Measurements from ENCODE around the gene SLC44A4.
A peak's percentile ranks its signal among the peaks of the same experiment; 100 is the strongest.

Gene SLC44A4

DNA sequence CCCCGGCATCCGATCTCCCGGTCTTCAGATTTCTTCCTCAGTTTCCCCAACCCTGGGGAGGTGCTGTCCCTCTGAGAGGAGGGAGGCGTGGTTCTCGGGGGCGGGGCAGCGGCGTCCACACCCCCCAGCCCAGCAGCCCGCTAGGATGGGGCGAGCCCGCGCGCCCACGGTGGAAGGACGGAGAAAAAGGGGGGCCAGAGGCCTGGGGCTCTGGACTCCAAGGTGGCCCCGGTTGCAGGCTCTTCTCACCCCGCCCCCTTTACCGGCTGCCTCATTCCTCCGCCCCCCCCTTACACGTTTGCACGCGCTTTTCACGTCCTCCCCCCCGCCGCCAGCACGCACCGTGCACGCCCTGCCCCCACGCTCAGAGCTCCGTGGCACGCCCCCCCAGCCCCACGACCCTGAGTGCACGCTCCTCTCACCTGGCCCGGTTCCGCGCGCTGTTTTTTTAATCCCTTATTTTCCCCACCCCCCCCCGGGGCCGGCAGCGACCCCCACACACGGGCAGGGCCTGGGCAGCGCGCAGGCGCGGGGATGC, 22.7 kb upstream of the SLC44A4 start:
- DNase-seq (ENCODE audit: low read depth, low spot score) = peak; percentile 40

DNA sequence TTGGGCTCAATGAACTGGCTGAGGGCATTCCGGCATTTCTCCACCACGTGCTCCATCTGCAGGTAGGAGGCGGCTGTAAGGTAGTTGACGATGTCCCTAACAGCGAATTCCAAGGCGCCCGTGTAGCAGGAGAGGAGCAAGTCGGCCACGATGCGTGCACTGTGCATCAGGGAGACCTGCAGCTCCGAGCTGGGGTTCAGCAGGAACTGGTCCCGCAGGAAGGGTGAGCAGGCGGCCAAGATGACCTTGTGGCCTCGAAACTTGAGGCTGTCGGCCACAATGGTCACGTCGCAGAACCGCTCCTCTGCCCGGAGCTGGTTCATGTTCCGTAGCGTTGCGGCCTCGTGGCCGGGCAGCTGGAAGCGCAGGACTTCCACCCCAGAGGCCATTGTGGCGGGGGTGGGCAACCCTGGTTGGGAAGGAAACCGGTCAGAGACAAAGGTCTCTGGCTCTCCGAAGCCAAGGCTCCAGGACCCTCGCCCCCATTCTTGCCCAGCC, 22.2 kb upstream of the SLC44A4 start:
- no peak for DNase-seq (ENCODE audit: low read depth, low spot score)

DNA sequence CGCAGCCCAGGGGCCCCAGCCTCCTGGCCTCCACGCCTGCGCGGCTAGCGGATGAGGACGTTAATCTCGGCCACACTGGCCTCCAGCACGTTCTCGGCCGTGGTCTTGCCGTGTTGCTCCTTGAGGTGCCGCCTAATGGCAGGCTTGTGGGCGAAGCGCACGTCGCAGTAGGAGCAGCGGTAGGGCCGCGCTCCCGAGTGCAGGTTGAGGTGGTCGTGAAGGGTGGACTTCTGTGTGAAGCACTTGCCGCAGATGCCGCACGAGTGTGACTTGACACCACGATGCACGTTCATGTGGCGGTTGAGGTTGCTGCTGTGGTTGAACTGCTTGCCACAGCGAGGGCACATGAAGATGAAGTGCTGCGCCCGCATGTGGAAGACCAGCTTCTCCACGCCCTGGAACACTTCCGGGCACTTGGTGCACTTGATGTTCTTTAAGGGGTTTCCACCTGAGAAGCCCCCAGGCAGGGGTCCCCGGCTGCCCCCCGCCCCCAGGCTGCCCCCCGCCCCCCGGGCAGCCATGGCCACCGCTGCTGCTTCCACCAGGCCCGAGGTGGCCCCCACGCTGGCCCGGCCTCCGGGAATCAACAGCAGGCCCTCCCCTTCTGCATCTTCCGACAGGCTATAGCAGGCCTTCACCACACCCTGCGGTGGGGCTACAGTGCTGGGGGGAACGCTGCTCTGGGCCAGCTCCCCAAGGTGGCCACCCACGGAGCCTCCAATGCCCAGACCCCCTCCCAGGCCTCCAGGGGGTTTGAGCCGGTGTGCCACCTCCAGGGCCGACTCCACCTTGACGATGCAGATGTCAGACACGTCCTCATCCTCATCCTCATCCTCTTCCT, 21.3 kb upstream of the SLC44A4 start:
- DNase-seq (ENCODE audit: low read depth, low spot score) = no peak

DNA sequence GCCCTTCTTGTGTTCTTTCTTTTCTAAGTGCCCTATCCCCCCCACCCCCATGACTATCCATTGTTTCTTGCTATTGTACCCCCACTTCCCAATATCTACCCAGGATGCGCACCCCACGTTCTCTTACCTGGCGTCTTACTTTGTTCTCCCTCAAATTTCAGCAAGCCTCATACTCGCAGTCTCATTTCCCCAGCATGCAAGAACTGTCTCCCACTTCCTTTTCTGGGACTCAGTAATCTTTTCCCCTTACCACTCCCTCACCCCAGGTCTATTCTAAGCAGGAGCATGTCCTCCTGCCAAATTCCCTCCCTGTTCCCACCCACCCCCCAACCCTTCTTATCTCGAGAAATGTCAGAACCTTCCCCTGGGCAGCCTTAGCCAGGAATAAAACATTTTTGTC, 20.4 kb upstream of the SLC44A4 start:
- no peak for DNase-seq (ENCODE audit: low read depth, low spot score)

DNA sequence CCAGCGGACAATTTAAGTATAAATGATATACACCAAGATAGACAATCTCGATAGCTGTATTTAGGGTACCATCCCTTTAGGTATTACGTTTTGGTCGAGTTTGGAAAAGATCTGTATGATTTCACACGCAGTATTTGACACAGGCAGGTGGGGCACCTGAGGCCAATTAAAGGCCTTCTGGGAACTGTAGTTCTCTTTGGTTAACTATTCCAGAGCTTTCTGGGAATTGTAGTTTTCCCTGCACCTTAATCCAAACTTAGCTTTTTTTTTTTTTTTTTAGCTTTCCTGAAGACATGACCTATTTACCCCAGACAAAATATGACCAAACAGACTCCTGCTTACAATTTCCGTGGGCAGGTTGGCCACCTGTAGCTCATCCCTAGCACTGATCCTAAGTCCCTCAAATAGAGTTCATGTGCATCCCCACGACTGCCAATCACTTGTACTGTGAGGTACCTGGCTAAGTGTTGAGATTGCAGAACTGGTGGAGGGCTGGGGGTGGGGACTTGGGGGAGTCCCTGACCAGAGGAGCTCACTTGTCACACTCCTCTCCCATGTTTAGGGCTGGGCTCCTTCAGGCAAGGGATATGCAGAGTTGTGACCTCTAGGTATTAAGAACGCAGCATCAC, 19.7 kb upstream of the SLC44A4 start:
- no peak for DNase-seq (ENCODE audit: low read depth, low spot score)

DNA sequence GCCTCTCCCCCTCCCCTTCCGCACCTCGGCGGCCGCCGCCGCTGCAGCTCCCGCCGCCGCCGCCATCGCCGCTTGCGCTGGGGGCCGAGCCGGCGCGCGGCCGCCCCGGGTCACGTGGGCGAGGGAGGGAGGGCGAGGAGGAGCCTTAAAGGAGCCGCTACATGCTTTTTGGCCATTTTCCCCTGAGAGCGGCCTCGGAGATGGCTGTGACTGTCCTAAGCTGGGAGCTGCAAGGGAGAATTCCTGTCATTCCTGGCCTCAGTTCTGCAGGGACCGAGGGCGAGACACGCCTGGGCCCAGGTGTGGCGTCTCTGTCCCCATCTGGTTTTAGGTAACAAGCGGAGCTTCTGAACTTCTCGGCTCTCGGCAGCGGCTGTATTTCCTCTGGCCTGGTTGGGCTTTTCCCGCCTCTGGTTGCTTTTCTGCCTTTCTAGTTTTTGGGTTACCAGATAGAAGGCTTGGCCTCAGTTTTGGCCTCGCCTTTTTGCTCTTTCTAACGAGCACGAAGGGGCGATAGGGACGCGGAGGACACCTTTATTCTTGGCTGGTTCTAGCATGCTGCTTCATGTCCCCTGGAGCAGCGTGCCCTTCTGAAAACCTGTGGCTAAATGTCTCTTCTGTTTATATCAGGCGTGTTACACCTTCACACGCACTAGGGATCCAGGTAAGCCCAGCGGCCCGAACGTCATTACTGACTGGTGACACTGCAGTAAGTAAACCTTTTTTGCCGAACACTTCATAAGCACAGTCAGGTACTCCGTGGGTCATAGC, 19.0 kb upstream of the SLC44A4 start, which contains the start of gene EHMT2:
TSS of gene EHMT2 (minus strand) at position 87 of the 771 bp plus-strand sequence. CDS start at position 66, 21 bp downstream.
- peak; percentile 71 for DNase-seq (ENCODE audit: low read depth, low spot score)

DNA sequence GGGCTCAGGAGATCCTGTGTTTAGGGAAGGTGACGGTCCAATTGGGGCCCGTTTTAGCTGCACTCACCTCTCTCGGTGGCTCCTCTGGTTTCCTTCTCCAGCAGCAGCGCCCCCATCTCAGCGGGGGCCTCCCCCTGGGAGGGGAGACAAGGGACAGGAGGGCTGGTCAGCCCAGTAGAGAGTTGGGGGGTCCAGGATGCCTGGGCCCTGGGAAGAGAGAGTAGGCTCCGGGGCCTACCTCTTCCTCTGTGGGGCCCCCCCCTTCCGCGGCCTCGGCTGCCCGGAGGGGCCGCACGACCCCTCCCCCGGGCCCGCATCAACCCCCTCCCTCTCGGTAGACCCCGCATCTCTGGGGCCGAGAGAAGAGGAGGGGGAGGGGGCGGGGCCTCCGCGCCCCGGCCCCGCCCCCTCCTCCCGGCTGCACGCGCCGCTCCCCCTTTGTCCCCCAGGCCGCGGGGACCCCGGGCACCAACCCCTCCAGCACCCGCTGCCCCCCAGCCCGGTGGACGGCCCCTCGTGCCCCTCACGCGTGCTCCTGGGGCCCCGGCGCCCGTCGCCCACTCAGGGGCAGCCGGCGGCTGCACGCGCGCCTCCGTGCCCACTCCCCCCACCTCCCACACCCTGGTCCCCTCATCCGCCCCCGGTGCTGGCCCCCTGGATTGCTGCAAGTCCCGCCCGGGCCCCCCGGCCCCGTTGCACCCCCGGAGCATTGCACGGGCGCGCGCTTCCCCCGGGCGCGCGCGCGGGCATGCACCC, 18.2 kb upstream of the SLC44A4 start:
- no peak for DNase-seq (ENCODE audit: low read depth, low spot score)

DNA sequence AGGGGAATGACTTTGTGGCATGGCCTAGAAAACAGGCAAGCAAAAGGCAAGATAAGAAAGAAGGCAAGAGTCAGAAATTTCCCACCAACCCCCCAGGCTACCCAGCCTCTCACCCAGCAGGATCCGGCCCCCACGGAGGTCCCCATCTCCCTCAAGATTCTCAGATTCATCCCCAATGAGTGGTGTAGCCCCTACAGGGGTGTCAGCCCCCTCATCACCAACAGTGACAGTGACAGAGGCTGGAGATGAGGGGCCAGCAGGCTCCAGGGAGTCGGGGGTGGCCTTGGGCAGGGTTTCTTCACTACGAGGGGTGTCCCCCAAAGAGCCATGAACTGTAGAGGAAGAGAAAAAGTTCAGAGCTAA, 17.7 kb upstream of the SLC44A4 start:
- DNase-seq (ENCODE audit: low read depth, low spot score) = no peak

DNA sequence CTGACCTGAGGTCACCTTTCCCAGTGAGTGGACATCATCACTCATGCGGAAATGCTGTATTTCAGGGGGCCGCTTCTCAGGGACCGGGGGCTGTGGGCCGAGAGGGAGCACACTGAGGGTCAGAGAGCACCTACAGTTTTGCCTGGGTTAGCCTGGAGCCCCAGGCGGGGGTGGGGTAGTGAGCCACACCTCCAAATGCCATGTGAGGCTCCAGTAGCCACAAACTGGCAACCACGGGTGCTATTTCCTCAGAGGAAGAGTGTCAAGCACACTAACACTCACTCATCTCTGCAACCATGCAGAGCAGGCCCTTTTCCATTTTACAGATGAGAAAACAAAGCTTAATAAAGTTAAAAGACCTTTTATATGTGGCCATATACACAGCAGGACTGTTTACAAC, 14.0 kb upstream of the SLC44A4 start:
- no peak for DNase-seq (ENCODE audit: low read depth, low spot score)

DNA sequence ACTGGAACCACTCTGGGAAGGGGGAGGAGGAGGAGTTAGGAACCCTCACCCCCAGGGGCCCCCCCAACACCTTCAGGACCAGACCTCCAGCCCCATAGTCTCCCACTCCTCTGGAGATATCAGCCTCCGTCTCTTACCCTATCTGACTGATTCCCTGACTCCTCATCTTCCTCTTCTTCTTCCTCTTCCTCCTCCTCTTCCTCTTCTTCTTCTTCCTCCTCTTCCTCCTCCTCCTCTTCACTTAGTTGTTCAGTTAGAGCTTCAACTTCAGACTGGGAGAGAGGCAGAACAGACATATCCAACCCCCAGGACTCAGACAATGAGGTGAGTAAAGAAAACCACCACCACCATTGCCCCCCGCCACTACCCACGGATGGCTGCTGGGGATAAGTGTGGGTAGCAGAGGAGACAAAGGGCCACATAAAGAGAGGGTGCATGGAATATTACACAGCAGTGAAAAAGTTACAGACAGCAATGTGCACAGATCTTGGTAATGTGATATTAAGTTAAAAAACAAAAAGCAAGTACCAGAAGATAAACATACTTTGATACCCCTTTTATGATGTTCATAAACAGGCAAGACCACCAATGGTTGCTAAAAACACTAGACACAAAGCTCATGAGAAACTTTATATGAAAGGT, 10.7 kb upstream of the SLC44A4 start:
- no peak for DNase-seq (ENCODE audit: low read depth, low spot score)

DNA sequence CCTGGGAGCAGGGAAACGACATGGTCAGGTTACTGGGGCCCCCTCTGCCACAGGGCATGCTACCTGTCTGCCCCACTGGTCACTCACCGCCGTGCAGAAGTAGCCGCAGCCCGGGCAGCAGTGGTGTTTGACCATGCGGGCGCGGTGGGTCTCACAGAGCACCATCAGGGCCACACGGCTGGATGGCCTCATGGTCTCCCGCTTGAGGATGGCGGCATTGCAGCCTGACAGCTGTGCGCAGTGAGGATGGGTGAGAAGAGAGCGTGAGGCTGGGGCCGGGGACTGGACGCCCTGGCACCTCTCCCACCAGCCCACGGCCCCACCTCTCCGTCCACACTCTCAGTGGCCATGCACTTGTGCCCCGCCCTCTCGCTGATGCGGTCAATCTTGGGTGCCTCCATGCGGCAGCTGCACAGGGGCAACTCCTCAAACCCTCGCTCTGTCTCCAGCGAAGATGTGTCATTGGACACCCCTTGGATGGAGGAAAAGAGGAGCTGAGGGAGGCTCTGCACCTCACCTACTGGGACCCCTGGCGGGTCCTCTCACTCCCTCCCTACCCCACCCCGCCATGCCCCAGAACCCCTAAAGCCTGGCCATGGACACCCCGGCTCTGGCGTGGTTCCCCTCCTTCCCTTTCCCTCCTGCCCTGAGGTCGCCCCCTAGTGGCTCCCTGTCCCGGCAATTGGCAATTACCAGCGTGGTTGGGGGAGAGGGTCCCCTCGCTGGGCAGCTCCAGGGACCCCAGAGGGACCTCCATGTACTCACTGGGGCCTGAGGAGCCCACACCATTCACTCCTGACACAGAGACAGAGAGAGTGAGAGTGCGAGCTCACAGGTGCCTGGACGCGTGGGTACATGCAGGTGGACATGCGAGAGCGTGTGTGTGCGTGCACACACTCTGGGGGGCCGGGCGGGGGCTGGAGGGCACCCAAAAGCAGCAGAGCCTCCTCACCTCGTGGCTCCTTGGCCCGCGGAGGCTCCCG, 9.8 kb upstream of the SLC44A4 start:
- no peak for DNase-seq (ENCODE audit: low read depth, low spot score)

DNA sequence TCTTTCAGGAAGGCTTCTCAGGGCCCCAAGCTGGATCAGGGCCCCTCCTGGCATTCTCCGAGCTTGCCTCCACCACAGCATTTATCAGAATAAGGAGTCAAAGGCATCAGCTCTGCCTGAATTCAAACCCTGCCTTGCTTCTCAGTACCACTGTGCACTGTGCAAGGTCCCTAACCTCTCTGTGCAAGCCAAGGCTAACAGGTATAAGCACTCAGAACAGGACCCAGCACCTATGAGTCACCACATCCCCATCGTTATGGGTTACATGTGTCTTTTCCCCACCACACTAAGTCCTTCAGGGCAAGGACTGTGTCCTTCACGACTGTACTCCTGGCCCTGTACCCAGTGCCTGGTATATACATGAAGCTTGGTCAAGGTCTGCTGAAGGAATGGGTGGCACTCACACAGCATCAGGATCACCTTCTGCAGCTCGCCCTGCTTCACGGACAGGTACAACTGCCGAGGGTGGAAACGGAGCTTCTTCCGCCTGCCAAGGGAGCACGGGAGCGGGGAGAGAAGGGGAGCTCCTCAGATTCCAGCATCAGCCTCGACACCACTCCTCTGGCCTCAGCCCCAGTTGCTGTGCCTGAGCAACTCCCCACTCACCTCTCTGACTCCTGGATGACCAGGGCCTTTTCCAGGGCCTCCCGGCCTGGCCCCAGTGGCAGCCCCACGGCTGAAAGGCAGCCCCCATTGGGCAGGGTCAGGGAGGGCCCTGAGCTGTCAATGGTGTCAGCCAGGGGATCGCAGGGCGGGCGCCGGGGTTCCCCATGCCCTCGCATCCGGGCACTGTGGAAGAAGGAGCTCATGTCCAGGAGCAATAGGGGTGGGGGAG, 8.6 kb upstream of the SLC44A4 start:
- DNase-seq (ENCODE audit: low read depth, low spot score) = no peak

DNA sequence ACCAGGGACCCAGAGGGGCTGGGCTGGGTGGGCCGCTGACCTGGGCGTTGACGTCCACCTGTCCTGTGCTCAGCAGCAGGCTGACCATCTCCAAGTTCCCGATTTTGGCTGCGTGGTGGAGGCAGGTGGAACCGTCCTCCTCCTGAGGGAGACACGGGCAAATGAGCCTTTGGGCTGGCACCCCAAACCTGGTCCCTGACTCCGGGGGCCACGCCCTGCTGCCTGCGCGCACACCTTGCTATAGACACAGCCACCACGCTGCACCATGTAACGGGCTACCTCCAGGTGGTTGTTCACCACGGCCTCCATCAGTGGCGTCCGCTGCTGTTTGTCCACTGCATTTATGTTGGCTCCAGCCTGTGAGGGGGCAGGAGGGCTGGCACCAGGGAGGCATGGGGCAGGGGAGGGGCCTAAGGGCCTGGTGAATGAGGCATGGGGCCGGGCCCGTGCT, 7.8 kb upstream of the SLC44A4 start:
- no peak for DNase-seq (ENCODE audit: low read depth, low spot score)

DNA sequence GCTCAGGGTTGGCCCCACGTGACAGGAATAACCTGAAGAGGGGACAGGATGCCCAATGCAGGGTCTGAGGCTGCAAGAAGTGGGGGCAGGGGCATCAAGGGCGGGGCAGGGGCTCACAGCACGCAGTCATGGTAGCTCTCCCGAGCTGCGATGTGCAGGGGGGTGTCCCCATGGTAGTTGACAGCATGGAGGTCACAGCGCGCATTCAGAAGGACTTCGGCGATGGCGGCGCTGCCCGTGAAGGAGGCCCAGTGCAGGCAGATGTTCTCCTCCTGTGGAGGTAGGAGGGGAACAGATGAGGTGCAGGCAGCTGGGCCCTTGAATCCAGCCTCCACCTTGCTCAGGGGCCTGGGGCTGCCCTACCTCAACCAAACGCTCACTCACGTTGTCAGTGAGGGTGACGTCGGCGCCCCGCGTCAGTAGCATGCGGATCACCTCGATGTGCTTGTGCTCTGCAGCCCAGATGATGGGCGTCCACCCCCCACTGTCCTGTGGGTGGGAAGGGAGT, 5.8 kb upstream of the SLC44A4 start:
- DNase-seq (ENCODE audit: low read depth, low spot score) = no peak

DNA sequence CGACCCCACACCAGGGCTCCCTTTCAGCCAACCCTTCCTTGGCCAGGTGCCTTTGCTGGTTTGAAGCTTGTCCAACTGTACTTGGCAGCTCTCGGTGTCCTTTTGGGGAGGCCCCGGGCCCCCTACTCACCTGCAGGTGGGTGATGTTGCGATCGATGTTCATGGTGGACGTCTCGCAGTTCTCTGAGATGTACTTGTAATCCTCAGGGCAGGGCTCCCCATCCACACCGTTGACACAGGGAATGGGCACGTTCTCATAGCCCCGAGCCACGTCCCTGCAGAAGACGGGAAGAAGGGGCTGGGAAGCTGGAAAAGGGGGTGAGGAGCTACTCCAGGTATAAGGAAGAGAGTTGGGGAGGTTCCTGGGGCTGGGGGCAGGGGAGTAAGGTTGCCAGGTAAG, 4.9 kb upstream of the SLC44A4 start:
- DNase-seq (ENCODE audit: low read depth, low spot score) = no peak

DNA sequence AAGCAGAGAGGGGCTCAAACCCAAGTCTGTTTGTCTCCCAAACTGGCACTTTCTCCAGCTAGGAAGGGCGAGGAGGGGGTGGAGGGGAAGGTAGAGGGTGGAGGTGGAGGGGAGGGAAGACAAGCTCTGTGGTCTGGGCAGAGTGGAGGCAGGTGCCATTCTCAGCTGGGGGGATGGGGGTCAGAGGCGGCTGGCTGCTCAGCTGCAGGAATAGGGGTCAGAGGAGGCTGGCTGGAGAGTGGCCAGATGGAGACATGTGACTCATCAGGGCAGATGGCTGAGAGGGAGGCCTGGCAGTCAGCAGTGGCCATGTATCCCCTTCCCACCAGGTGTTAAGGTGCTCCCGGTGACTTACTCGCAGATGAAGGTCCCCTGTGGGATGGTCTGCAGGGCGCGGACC, 3.5 kb upstream of the SLC44A4 start:
- DNase-seq (ENCODE audit: low read depth, low spot score) = no peak

DNA sequence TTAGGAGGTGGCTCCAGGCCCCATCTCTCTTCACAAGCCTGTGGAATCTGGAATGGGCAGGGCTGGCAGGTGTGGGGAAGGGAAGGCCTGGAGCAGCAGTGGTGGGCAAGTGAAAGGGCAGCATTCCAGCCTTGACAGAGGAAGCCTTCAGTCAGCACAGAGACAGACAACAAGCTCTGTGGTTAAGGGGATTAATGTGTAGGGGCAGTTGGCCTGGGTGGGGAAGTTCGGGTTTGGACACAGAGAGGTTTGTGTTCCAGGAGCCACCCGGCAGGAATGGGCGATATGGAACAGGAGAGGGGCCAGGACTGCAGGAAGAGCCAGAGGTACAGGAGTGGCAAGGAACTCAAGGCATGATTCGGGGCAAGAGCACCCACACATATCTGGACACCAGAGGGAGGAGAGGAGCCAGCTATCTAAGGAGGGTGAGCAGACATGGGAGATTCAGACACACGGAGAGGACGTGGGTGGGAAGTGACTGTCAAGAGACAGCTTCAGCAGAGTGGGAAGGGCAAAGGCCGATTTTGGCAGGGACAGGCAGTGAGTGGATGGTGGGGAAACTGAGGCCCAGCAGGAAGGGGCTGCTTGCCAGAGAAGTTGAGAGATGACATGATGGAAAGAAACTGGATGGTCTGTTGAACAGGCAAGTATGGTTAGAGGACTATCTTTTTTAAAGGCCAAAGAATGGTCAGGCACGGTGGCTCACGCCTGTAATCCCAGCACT, 2.5 kb upstream of the SLC44A4 start:
- no peak for DNase-seq (ENCODE audit: low read depth, low spot score)

DNA sequence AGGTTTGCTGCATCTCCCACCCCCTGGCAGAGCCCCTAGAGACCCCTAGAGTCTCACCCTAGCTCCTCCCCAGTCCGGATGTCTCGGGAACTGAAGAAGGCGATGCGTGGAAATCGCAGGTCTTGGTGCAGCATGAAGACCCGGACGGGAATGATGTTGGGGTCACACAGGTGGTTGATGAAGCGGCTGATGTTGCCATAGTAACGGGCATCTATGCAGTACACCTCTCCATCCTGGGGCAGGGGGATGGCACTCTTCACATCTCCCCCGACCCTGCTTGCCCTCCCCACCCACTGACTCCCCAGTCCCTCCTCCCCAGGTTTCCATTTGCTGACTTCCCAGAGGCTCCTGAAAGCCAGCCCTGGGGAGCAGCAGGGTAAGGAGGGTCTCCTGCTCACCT, 1.8 kb upstream of the SLC44A4 start:
- no peak for DNase-seq (ENCODE audit: low read depth, low spot score)
